Neural progenitor cell (in vitro differentiated cells): ENCODE results near the gene HBG2. TPM values are rescaled to one million over a fixed set of nuclear protein-coding genes. Genes with fewer than 3 reads are reported as not detected.

Experiments used
- DNase-seq: peaks from one replicate; pipeline ENCODE4 v3.0.0-alpha.2; 2016; ENCODE audit warnings: low spot score
- H2AFZ ChIP-seq: fragments of 200-600 bp; sonication (generic); replicated peaks from 2 replicates; pipeline ENCODE4 v1.6.1; 2016; ENCODE audit warnings: antibody characterized with exemption
- H3F3A ChIP-seq: fragments of 200-600 bp; sonication (generic); 2 replicates; pipeline ENCODE4 v1.6.1; 2016; ENCODE audit warnings: antibody characterized with exemption, low read depth
- H3K27ac ChIP-seq: fragments of 200-600 bp; sonication (generic); 2 replicates; pipeline ENCODE4 v1.5.1; 2016; ENCODE audit warnings: mild to moderate bottlenecking
- H3K27me3 ChIP-seq: fragments of 200-600 bp; sonication (generic); 2 replicates; pipeline ENCODE4 v1.6.1; 2016; ENCODE audit warnings: mild to moderate bottlenecking, moderate library complexity
- H3K36me3 ChIP-seq: fragments of 200-600 bp; sonication (generic); 2 replicates; pipeline ENCODE4 v1.5.1; 2016
- H3K4me1 ChIP-seq: fragments of 200-600 bp; sonication (generic); 2 replicates; pipeline ENCODE4 v1.6.1; 2016; ENCODE audit warnings: mixed run types
- H3K4me2 ChIP-seq: fragments of 200-600 bp; sonication (generic); 2 replicates; pipeline ENCODE4 v1.6.1; 2016
- H3K4me3 ChIP-seq: fragments of 200-600 bp; sonication (generic); 2 replicates; pipeline ENCODE4 v1.5.1; 2016
- H3K79me2 ChIP-seq: fragments of 200-600 bp; sonication (generic); 2 replicates; pipeline ENCODE4 v1.6.1; 2016; ENCODE audit warnings: low read depth
- H3K9ac ChIP-seq: fragments of 200-600 bp; sonication (generic); 2 replicates; pipeline ENCODE4 v1.6.1; 2016
- H3K9me3 ChIP-seq: fragments of 200-600 bp; sonication (generic); 2 replicates; pipeline ENCODE4 v1.5.1; 2016; ENCODE audit warnings: low read depth
- H4K20me1 ChIP-seq: fragments of 200-600 bp; sonication (generic); 2 replicates; pipeline ENCODE4 v1.6.1; 2016; ENCODE audit warnings: low read depth
- H3K27ac Mint-ChIP-seq: 3 replicates; pipeline ENCODE4 v1.8.0; 2021; ENCODE audit warnings: mixed read lengths
- H3K27me3 Mint-ChIP-seq: 2 replicates; pipeline ENCODE4 v1.8.0; 2022; ENCODE audit warnings: low read depth, mild to moderate bottlenecking, inconsistent platforms, moderate library complexity, mixed read lengths; ENCODE audit not compliant: insufficient read depth
- H3K36me3 Mint-ChIP-seq: 3 replicates; pipeline ENCODE4 v1.8.0; 2021; ENCODE audit warnings: mixed read lengths
- H3K4me1 Mint-ChIP-seq: 3 replicates; pipeline ENCODE4 v1.8.0; 2021; ENCODE audit warnings: mixed read lengths
- H3K4me3 Mint-ChIP-seq: 3 replicates; pipeline ENCODE4 v1.8.0; 2021; ENCODE audit warnings: mild to moderate bottlenecking, moderate library complexity, mixed read lengths
- H3K9me3 Mint-ChIP-seq: 3 replicates; pipeline ENCODE4 v1.8.0; 2020; ENCODE audit warnings: mixed read lengths
- CTCF ChIP-seq: fragments of 200-600 bp; sonication (generic); IDR thresholded peaks from 2 replicates; pipeline ENCODE4 v1.5.1; 2017; ENCODE audit warnings: antibody characterized with exemption, mild to moderate bottlenecking
- EZH2 ChIP-seq: fragments of 200-600 bp; sonication (generic); IDR thresholded peaks from 2 replicates; pipeline ENCODE4 v1.6.1; 2017; ENCODE audit warnings: antibody characterized with exemption, mild to moderate bottlenecking, moderate library complexity
- EZH2phosphoT487 ChIP-seq: fragments of 200-600 bp; sonication (generic); IDR thresholded peaks from 2 replicates; pipeline ENCODE4 v1.6.1; 2017; ENCODE audit warnings: antibody characterized with exemption
- total RNA-seq: library from RNA; depleted of rRNA; stranded (reverse); fragments of >200 nt; gene quantifications from 2 replicates; pipeline ENCODE4 v1.2.3, GENCODE V29; 2015; ENCODE audit warnings: low replicate concordance

The HBG2 gene
- total RNA-seq, 1 donor from 2014 or later: not detected

GRCh38 chr11:5277807-5278382 lies 23.3 kb upstream of the HBG2 start:
- H3K4me1 Mint-ChIP-seq: peaks cover 7% of the 10 kb centered on the region

GRCh38 chr11:5276697-5277096 lies 22.1 kb upstream of the HBG2 start:
- H3K4me3 Mint-ChIP-seq: no peak overlapping the region
- Histone ChIP-seq H2AFZ (no peak overlapping the region), H3K9me3 (no peaks in the 10 kb centered on the region), H3K9ac (no peak overlapping the region), H3K36me3 (no peaks in the 10 kb centered on the region), H4K20me1 (no peaks in the 10 kb centered on the region), H3F3A (no peaks in the 10 kb centered on the region), H3K79me2 (no peaks in the 10 kb centered on the region), H3K4me1 (peaks cover 4% of the 10 kb centered on the region), H3K4me3 (no peak overlapping the region), H3K27me3 (no peaks in the 10 kb centered on the region), H3K4me2 (no peak overlapping the region), H3K27ac (no peak overlapping the region)
- no peaks in the 10 kb centered on the region for H3K27me3 Mint-ChIP-seq
- H3K9me3 Mint-ChIP-seq: no peaks in the 10 kb centered on the region
- TF ChIP-seq CTCF (no peak), EZH2phosphoT487 (no peak), EZH2 (no peak)
- H3K36me3 Mint-ChIP-seq: no peaks in the 10 kb centered on the region
- H3K4me1 Mint-ChIP-seq: peaks cover 7% of the 10 kb centered on the region
- no peak overlapping the region for H3K27ac Mint-ChIP-seq
- DNase-seq: no peak

More at GRCh38 chr11:5277807-5278382, 23.3 kb upstream of the HBG2 start:
- Histone ChIP-seq H3K9me3 (no peaks in the 10 kb centered on the region), H3K27me3 (no peaks in the 10 kb centered on the region), H4K20me1 (no peaks in the 10 kb centered on the region), H3F3A (no peaks in the 10 kb centered on the region), H3K36me3 (no peaks in the 10 kb centered on the region), H3K4me2 (no peak overlapping the region), H2AFZ (no peak overlapping the region), H3K4me1 (peaks cover 4% of the 10 kb centered on the region), H3K9ac (no peak overlapping the region), H3K27ac (no peak overlapping the region), H3K79me2 (no peaks in the 10 kb centered on the region), H3K4me3 (no peak overlapping the region)
- H3K9me3 Mint-ChIP-seq: no peaks in the 10 kb centered on the region
- no peaks in the 10 kb centered on the region for H3K27me3 Mint-ChIP-seq
- TF ChIP-seq EZH2phosphoT487: no peak
- TF ChIP-seq CTCF: no peak
- no peak for TF ChIP-seq EZH2
- DNase-seq: no peak
- H3K36me3 Mint-ChIP-seq: no peaks in the 10 kb centered on the region
- no peak overlapping the region for H3K4me3 Mint-ChIP-seq
- no peak overlapping the region for H3K27ac Mint-ChIP-seq

- H3K4me3 ChIP-seq: no peak overlapping the region
- no peaks in the 10 kb centered on the region for H3K36me3 ChIP-seq
- no peak overlapping the region for H3K4me2 ChIP-seq
- H3K4me1 Mint-ChIP-seq: peaks cover 4% of the 10 kb centered on the region
- no peak for TF ChIP-seq CTCF
- no peak for TF ChIP-seq EZH2
- TF ChIP-seq EZH2phosphoT487: no peak
- no peaks in the 10 kb centered on the region for H3K79me2 ChIP-seq
- H3K4me3 Mint-ChIP-seq: no peak overlapping the region
- no peaks in the 10 kb centered on the region for H3K9me3 ChIP-seq
- H4K20me1 ChIP-seq: no peaks in the 10 kb centered on the region
- H3K9me3 Mint-ChIP-seq: no peaks in the 10 kb centered on the region
- H3K9ac ChIP-seq: no peak overlapping the region
- H3K27me3 ChIP-seq: no peaks in the 10 kb centered on the region
- no peak overlapping the region for H3K27ac Mint-ChIP-seq
- H3K27ac ChIP-seq: no peak overlapping the region
- peaks cover 7% of the 10 kb centered on the region for H3K4me1 ChIP-seq
- no peaks in the 10 kb centered on the region for H3F3A ChIP-seq
- no peaks in the 10 kb centered on the region for H3K27me3 Mint-ChIP-seq
- DNase-seq: no peak
- no peaks in the 10 kb centered on the region for H3K36me3 Mint-ChIP-seq
- no peak overlapping the region for H2AFZ ChIP-seq
These were observed 21.0 kb upstream of the HBG2 start for GRCh38 chr11:5275369-5276110.
